Astrocyte of the spinal cord (primary cell): ENCODE results near the gene SH3PXD2B.

Experiments
- DNase-seq: peaks from one replicate; pipeline ENCODE4 v3.0.0; 2011; ENCODE audit warnings: low read depth, low spot score
- H3K4me3 ChIP-seq: 2 replicates; pipeline ENCODE4 v1.5.1; 2011; ENCODE audit warnings: low read depth, mild to moderate bottlenecking, low read length, moderate library complexity
- CTCF ChIP-seq: IDR thresholded peaks from 2 replicates; pipeline ENCODE4 v1.5.1; 2012; ENCODE audit warnings: low read depth, mild to moderate bottlenecking, low read length, inconsistent platforms
- in situ Hi-C: cut with HindIII; loops from 2 replicates; pipeline ENCODE4 v1.10.0; 2017; ENCODE audit warnings: low sequenced_read_pairs

Gene SH3PXD2B

GRCh38 chr5:172438319-172438668 is 16.0 kb downstream of the SH3PXD2B start:
- DNase-seq: no peak
- in situ Hi-C loops: no loop called here
- TF ChIP-seq CTCF: no peak

GRCh38 chr5:172437445-172438318 is 16.6 kb downstream of the SH3PXD2B start:
- TF ChIP-seq CTCF: no peak
- DNase-seq: peak; percentile 90
- H3K4me3 ChIP-seq: no peak overlapping the region
- in situ Hi-C loops: no loop called here

More at GRCh38 chr5:172438319-172438668, 16.0 kb downstream of the SH3PXD2B start:
- no peak overlapping the region for H3K4me3 ChIP-seq

- no peak for TF ChIP-seq CTCF
- no peak overlapping the region for H3K4me3 ChIP-seq
- in situ Hi-C loops: no loop called here
These were observed 17.4 kb downstream of the SH3PXD2B start for GRCh38 chr5:172436879-172437369.

GRCh38 chr5:172436078-172436878 is 18.0 kb downstream of the SH3PXD2B start:
- TF ChIP-seq CTCF: no peak
- in situ Hi-C loops: no loop called here
- DNase-seq: no peak
- no peak overlapping the region for H3K4me3 ChIP-seq

More at GRCh38 chr5:172436879-172437369, 17.4 kb downstream of the SH3PXD2B start:
- DNase-seq: no peak

GRCh38 chr5:172435362-172436077 is 18.8 kb downstream of the SH3PXD2B start:
- DNase-seq: no peak
- in situ Hi-C loops: no loop called here
- no peak for TF ChIP-seq CTCF
- H3K4me3 ChIP-seq: no peak overlapping the region

GRCh38 chr5:172434251-172434650 is 20.1 kb downstream of the SH3PXD2B start:
- DNase-seq: no peak
- no peak overlapping the region for H3K4me3 ChIP-seq
- TF ChIP-seq CTCF: no peak
- in situ Hi-C loops: no loop called here
